Fibroblast of villous mesenchyme (primary cell): Measurements from ENCODE around the gene KCTD18. TPM values are rescaled to one million over a fixed set of nuclear protein-coding genes. Genes with fewer than 3 reads are reported as not detected.
A peak's percentile ranks its signal among the peaks of the same experiment; 100 is the strongest.

Source experiments
- DNase-seq: peaks from one replicate; pipeline ENCODE4 v3.0.0-alpha.2; 2010; ENCODE audit warnings: low read depth
- H3K4me3 ChIP-seq: 2 replicates; pipeline ENCODE4 v1.5.1; 2011; ENCODE audit warnings: low read depth, mild to moderate bottlenecking, low read length
- CTCF ChIP-seq: IDR thresholded peaks from 2 replicates; pipeline ENCODE4 v1.5.1; 2012; ENCODE audit warnings: low read depth, mild to moderate bottlenecking, low read length; ENCODE audit not compliant: insufficient read depth
- total RNA-seq: library from RNA; depleted of rRNA; stranded (reverse); fragments of >200 nt; gene quantifications from 2 replicates; pipeline ENCODE4 v1.2.3, GENCODE V29; 2012

KCTD18 gene
- 16.4 and 17.4 TPM in 2 replicates for total RNA-seq

GRCh38 chr2:200509612-200510433 lies at the start of gene KCTD18:
TSS of gene KCTD18 (minus strand) at chr2:200510068. CDS start at chr2:200507016, 3,052 bp downstream.
- peak within 1 kb of the TSS; percentile 82 for H3K4me3 ChIP-seq
- DNase-seq = peak; percentile 87
- peak; percentile 81 for TF ChIP-seq CTCF

GRCh38 chr2:200540793-200541192 lies 30.9 kb upstream of the KCTD18 start:
- H3K4me3 ChIP-seq = no peak overlapping the region
- TF ChIP-seq CTCF = no peak
- DNase-seq = no peak

GRCh38 chr2:200538139-200538538 lies 28.3 kb upstream of the KCTD18 start:
- no peak for DNase-seq
- H3K4me3 ChIP-seq = no peak overlapping the region
- no peak for TF ChIP-seq CTCF

GRCh38 chr2:200534572-200534971 lies 24.7 kb upstream of the KCTD18 start:
- H3K4me3 ChIP-seq = no peak overlapping the region
- TF ChIP-seq CTCF = no peak
- DNase-seq = no peak

- H3K4me3 ChIP-seq = no peak overlapping the region
- no peak for TF ChIP-seq CTCF
- no peak for DNase-seq
These were observed 23.9 kb upstream of the KCTD18 start for GRCh38 chr2:200533754-200534153.

GRCh38 chr2:200528228-200528627 lies 18.4 kb upstream of the KCTD18 start:
- TF ChIP-seq CTCF = no peak
- no peak overlapping the region for H3K4me3 ChIP-seq
- no peak for DNase-seq
